Activated naive CD4-positive, alpha-beta T cell treated with anti-CD3 and anti-CD28 coated beads for 36 hours (primary cell): Measurements from ENCODE around the gene OLFM1. TPM values are rescaled to one million over a fixed set of nuclear protein-coding genes. Genes with fewer than 3 reads are reported as not detected.

Source experiments
- CTCF ChIA-PET: fragments of 350-600 bp; sonication (Branson Sonifier 250); formaldehyde crosslinking; loops from one replicate; lab custom pipeline; 2021; ENCODE audit warnings: antibody characterized with exemption; lab: Charles Lee
- DNase-seq: peaks from one replicate; pipeline ENCODE4 v3.0.0-alpha.2; 2020
- H3K27ac Mint-ChIP-seq: one replicate; pipeline ENCODE4 v1.8.0; 2021; ENCODE audit warnings: mild to moderate bottlenecking, mixed read lengths
- H3K27me3 Mint-ChIP-seq: one replicate; pipeline ENCODE4 v1.8.0; 2021; ENCODE audit warnings: low read depth, mixed read lengths
- H3K36me3 Mint-ChIP-seq: one replicate; pipeline ENCODE4 v1.8.0; 2021; ENCODE audit warnings: low read depth, mixed read lengths
- H3K4me1 Mint-ChIP-seq: one replicate; pipeline ENCODE4 v1.8.0; 2021; ENCODE audit warnings: low read depth, mixed read lengths
- H3K4me3 Mint-ChIP-seq: one replicate; pipeline ENCODE4 v1.8.0; 2021; ENCODE audit warnings: mild to moderate bottlenecking, moderate library complexity, mixed read lengths
- H3K9me3 Mint-ChIP-seq: one replicate; pipeline ENCODE4 v1.8.0; 2021; ENCODE audit warnings: mixed read lengths
- intact Hi-C: fragments of 100-400 bp; cut with micrococcal nuclease; formaldehyde crosslinking; loops from one replicate; pipeline ENCODE4 v1.15.1; 2023
- total RNA-seq, 2 experiments: library from RNA; stranded (reverse); gene quantifications; one replicate each; pipeline ENCODE4 v1.2.3, GENCODE V29; 2021

The OLFM1 gene
- total RNA-seq, 2 experiments from 2014 or later: not detected

GRCh38 chr9:135074354-135075233 lies 12.9 kb upstream of the OLFM1 start:
- DNase-seq: no peak
- intact Hi-C loops: no loop called here
- Mint-ChIP-seq H3K27ac (no peak overlapping the region), H3K27me3 (peaks cover 24% of the 10 kb centered on the region), H3K4me1 (peaks cover 3% of the 10 kb centered on the region), H3K36me3 (no peaks in the 10 kb centered on the region), H3K9me3 (no peaks in the 10 kb centered on the region), H3K4me3 (no peak overlapping the region)
- CTCF ChIA-PET: no interaction called here

- intact Hi-C loops: no loop called here
- H3K4me3 Mint-ChIP-seq: no peak overlapping the region
- DNase-seq: no peak
- H3K4me1 Mint-ChIP-seq: peaks cover 3% of the 10 kb centered on the region
- peaks cover 24% of the 10 kb centered on the region for H3K27me3 Mint-ChIP-seq
- H3K27ac Mint-ChIP-seq: no peak overlapping the region
- H3K36me3 Mint-ChIP-seq: no peaks in the 10 kb centered on the region
- CTCF ChIA-PET: no interaction called here
- no peaks in the 10 kb centered on the region for H3K9me3 Mint-ChIP-seq
These were observed 12.0 kb upstream of the OLFM1 start for GRCh38 chr9:135075234-135076142.

- Mint-ChIP-seq H3K27ac (no peak overlapping the region), H3K27me3 (peaks cover 24% of the 10 kb centered on the region), H3K36me3 (no peaks in the 10 kb centered on the region), H3K4me3 (no peak overlapping the region), H3K9me3 (no peaks in the 10 kb centered on the region), H3K4me1 (peaks cover 3% of the 10 kb centered on the region)
- intact Hi-C loops: no loop called here
- DNase-seq: no peak
- CTCF ChIA-PET: no interaction called here
These were observed 11.2 kb upstream of the OLFM1 start for GRCh38 chr9:135076143-135076875.

- no peaks in the 10 kb centered on the region for H3K36me3 Mint-ChIP-seq
- intact Hi-C loops: no loop called here
- no peaks in the 10 kb centered on the region for H3K9me3 Mint-ChIP-seq
- no peak overlapping the region for H3K27ac Mint-ChIP-seq
- peaks cover 24% of the 10 kb centered on the region for H3K27me3 Mint-ChIP-seq
- DNase-seq: no peak
- CTCF ChIA-PET: no interaction called here
- H3K4me3 Mint-ChIP-seq: no peak overlapping the region
- peaks cover 3% of the 10 kb centered on the region for H3K4me1 Mint-ChIP-seq
These were observed 10.5 kb upstream of the OLFM1 start for GRCh38 chr9:135076876-135077430.

- intact Hi-C loops: no loop called here
- Mint-ChIP-seq H3K9me3 (no peaks in the 10 kb centered on the region), H3K27me3 (peaks cover 24% of the 10 kb centered on the region), H3K27ac (no peak overlapping the region), H3K4me1 (peaks cover 3% of the 10 kb centered on the region), H3K36me3 (no peaks in the 10 kb centered on the region), H3K4me3 (no peak overlapping the region)
- CTCF ChIA-PET: no interaction called here
- DNase-seq: peak; percentile 20
These were observed 9.8 kb upstream of the OLFM1 start for GRCh38 chr9:135077497-135078200.

GRCh38 chr9:135078361-135078821 lies 9.1 kb upstream of the OLFM1 start:
- intact Hi-C loops: no loop called here

GRCh38 chr9:135079018-135079417 lies 8.4 kb upstream of the OLFM1 start:
- no peak overlapping the region for H3K27ac Mint-ChIP-seq
- H3K9me3 Mint-ChIP-seq: no peaks in the 10 kb centered on the region
- H3K4me1 Mint-ChIP-seq: peaks cover 3% of the 10 kb centered on the region
- no peaks in the 10 kb centered on the region for H3K36me3 Mint-ChIP-seq
- H3K27me3 Mint-ChIP-seq: peaks cover 25% of the 10 kb centered on the region
- intact Hi-C loops: no loop called here
- CTCF ChIA-PET: no interaction called here
- H3K4me3 Mint-ChIP-seq: no peak overlapping the region
- no peak for DNase-seq

More at GRCh38 chr9:135078361-135078821, 9.1 kb upstream of the OLFM1 start:
- no peak for DNase-seq
- Mint-ChIP-seq H3K4me1 (peaks cover 3% of the 10 kb centered on the region), H3K27me3 (peaks cover 29% of the 10 kb centered on the region), H3K27ac (no peak overlapping the region), H3K4me3 (no peak overlapping the region), H3K36me3 (no peaks in the 10 kb centered on the region), H3K9me3 (no peaks in the 10 kb centered on the region)
- CTCF ChIA-PET: no interaction called here

- no peak overlapping the region for H3K4me3 Mint-ChIP-seq
- H3K9me3 Mint-ChIP-seq: no peaks in the 10 kb centered on the region
- no peak overlapping the region for H3K27ac Mint-ChIP-seq
- CTCF ChIA-PET: no interaction called here
- intact Hi-C loops: no loop called here
- peaks cover 26% of the 10 kb centered on the region for H3K27me3 Mint-ChIP-seq
- DNase-seq: no peak
- H3K36me3 Mint-ChIP-seq: no peaks in the 10 kb centered on the region
- H3K4me1 Mint-ChIP-seq: peaks cover 3% of the 10 kb centered on the region
These were observed 7.8 kb upstream of the OLFM1 start for GRCh38 chr9:135079676-135080075.

GRCh38 chr9:135080286-135081263 lies 6.9 kb upstream of the OLFM1 start:
- CTCF ChIA-PET: no interaction called here

GRCh38 chr9:135081264-135081660 lies 6.2 kb upstream of the OLFM1 start:
- H3K36me3 Mint-ChIP-seq: no peaks in the 10 kb centered on the region
- peaks cover 5% of the 10 kb centered on the region for H3K4me1 Mint-ChIP-seq
- intact Hi-C loops: no loop called here
- DNase-seq: no peak
- CTCF ChIA-PET: no interaction called here
- H3K27ac Mint-ChIP-seq: no peak overlapping the region
- no peaks in the 10 kb centered on the region for H3K9me3 Mint-ChIP-seq
- H3K27me3 Mint-ChIP-seq: peaks cover 30% of the 10 kb centered on the region
- H3K4me3 Mint-ChIP-seq: no peak overlapping the region

More at GRCh38 chr9:135080286-135081263, 6.9 kb upstream of the OLFM1 start:
- peaks cover 27% of the 10 kb centered on the region for H3K27me3 Mint-ChIP-seq
- no peaks in the 10 kb centered on the region for H3K4me1 Mint-ChIP-seq
- DNase-seq: no peak
- H3K27ac Mint-ChIP-seq: no peak overlapping the region
- no peak overlapping the region for H3K4me3 Mint-ChIP-seq
- no peaks in the 10 kb centered on the region for H3K36me3 Mint-ChIP-seq
- intact Hi-C loops: no loop called here
- no peaks in the 10 kb centered on the region for H3K9me3 Mint-ChIP-seq
